GM23248 (cell line): ENCODE results near the gene CNP. TPM values are rescaled to one million over a fixed set of nuclear protein-coding genes. Genes with fewer than 3 reads are reported as not detected.
A peak's percentile ranks its signal among the peaks of the same experiment; 100 is the strongest.

Experiments used
- DNase-seq: peaks from one replicate; pipeline ENCODE4 v3.0.0-alpha.2; 2015
- H2AFZ ChIP-seq: fragments of 200-600 bp; sonication (generic); 2 replicates; pipeline ENCODE4 v1.6.1; 2016; ENCODE audit warnings: antibody characterized with exemption
- H3F3A ChIP-seq: fragments of 200-600 bp; sonication (generic); 2 replicates; pipeline ENCODE4 v1.6.1; 2016; ENCODE audit warnings: mild to moderate bottlenecking, antibody characterized with exemption, mixed run types; ENCODE audit not compliant: insufficient read depth
- H3K27ac ChIP-seq: fragments of 200-600 bp; sonication (generic); 2 replicates; pipeline ENCODE4 v1.5.1; 2016; ENCODE audit warnings: mild to moderate bottlenecking
- H3K27me3 ChIP-seq: fragments of 200-600 bp; sonication (generic); replicated peaks from 2 replicates; pipeline ENCODE4 v1.6.1; 2016; ENCODE audit warnings: mild to moderate bottlenecking; ENCODE audit not compliant: insufficient read depth
- H3K36me3 ChIP-seq: fragments of 200-600 bp; sonication (generic); 2 replicates; pipeline ENCODE4 v1.6.1; 2016; ENCODE audit warnings: low read depth, mild to moderate bottlenecking
- H3K4me1 ChIP-seq: fragments of 200-600 bp; sonication (generic); 2 replicates; pipeline ENCODE4 v1.6.1; 2016; ENCODE audit warnings: mild to moderate bottlenecking; ENCODE audit not compliant: insufficient read depth
- H3K4me2 ChIP-seq: fragments of 200-600 bp; sonication (generic); one replicate; pipeline ENCODE4 v1.6.1; 2016; ENCODE audit warnings: mild to moderate bottlenecking; ENCODE audit not compliant: unreplicated experiment
- H3K4me3 ChIP-seq: fragments of 200-600 bp; sonication (generic); 2 replicates; pipeline ENCODE4 v1.5.1; 2016; ENCODE audit warnings: mild to moderate bottlenecking
- H3K79me2 ChIP-seq: fragments of 200-600 bp; sonication (generic); 2 replicates; pipeline ENCODE4 v1.6.1; 2016; ENCODE audit warnings: mild to moderate bottlenecking; ENCODE audit not compliant: insufficient read depth
- H3K9ac ChIP-seq: fragments of 200-600 bp; sonication (generic); 2 replicates; pipeline ENCODE4 v1.6.1; 2016; ENCODE audit warnings: mild to moderate bottlenecking
- H3K9me2 ChIP-seq: fragments of 200-600 bp; sonication (generic); 2 replicates; pipeline ENCODE4 v1.6.1; 2016; ENCODE audit warnings: mixed run types, mild to moderate bottlenecking, moderate library complexity; ENCODE audit not compliant: insufficient read depth
- H3K9me3 ChIP-seq: fragments of 200-600 bp; sonication (generic); one replicate; pipeline ENCODE4 v1.6.1; 2017; ENCODE audit warnings: low read depth
- H4K20me1 ChIP-seq: fragments of 200-600 bp; sonication (generic); 2 replicates; pipeline ENCODE4 v1.6.0; 2016; ENCODE audit not compliant: insufficient read depth
- EZH2 ChIP-seq: fragments of 200-600 bp; sonication (generic); IDR thresholded peaks from 2 replicates; pipeline ENCODE4 v1.6.1; 2018; ENCODE audit warnings: antibody characterized with exemption, mild to moderate bottlenecking; ENCODE audit not compliant: insufficient read depth, poor library complexity, severe bottlenecking
- EZH2phosphoT487 ChIP-seq: fragments of 200-600 bp; sonication (generic); IDR thresholded peaks from 2 replicates; pipeline ENCODE4 v1.6.1; 2018; ENCODE audit warnings: antibody characterized with exemption, moderate library complexity, mild to moderate bottlenecking, low read depth; ENCODE audit not compliant: insufficient read depth
- WGBS, 2 experiments: methylation state at CpG; one replicate each; pipeline ENCODE4 v1.1.6; 2015 to 2017; ENCODE audit warnings: low lambda C conversion rate in 2 of 2, low coverage in 1 of 2; ENCODE audit errors: missing lambda C conversion rate in 2 of 2; 5-methylcytosine and 5-hydroxymethylcytosine counted together
- in situ Hi-C: fragments of 300-500 bp; cut with MboI; formaldehyde crosslinking; loops from 2 replicates; pipeline ENCODE4 v1.15.0; 2020
- polyA plus RNA-seq: library from polyadenylated mRNA; unstranded; fragments of >200 nt; fragmentation: Nextera tagmentation; extraction: Ambion mirVana; gene quantifications from 2 replicates; pipeline ENCODE4 v1.2.1, GENCODE V29; 2016
- total RNA-seq: library from RNA; depleted of rRNA; stranded (reverse); fragments of >200 nt; shearing (Covaris generic); gene quantifications from 2 replicates; pipeline ENCODE4 v1.2.3, GENCODE V29; 2014

Gene CNP
- total and polyA plus RNA-seq, 2 experiments from 2014 or later: 58.3 to 103 TPM

- Histone ChIP-seq H3F3A (peaks cover 15% of the 10 kb centered on the region; the same call in 1 of the 2 replicates), H3K9me2 (no peaks in the 10 kb centered on the region), H3K9ac (no peak overlapping the region), H2AFZ (no peak overlapping the region), H3K4me1 (peaks cover 4% of the 10 kb centered on the region; the same call in 1 of the 2 replicates), H3K79me2 (peaks cover 63% of the 10 kb centered on the region), H3K36me3 (peaks cover 79% of the 10 kb centered on the region), H4K20me1 (no peaks in the 10 kb centered on the region), H3K4me2 (no peak overlapping the region), H3K27me3 (no peaks in the 10 kb centered on the region), H3K27ac (no peak overlapping the region), H3K4me3 (no peak overlapping the region), H3K9me3 (no peaks in the 10 kb centered on the region)
- in situ Hi-C loops: no loop called here
- no peak for DNase-seq
- WGBS, 2 experiments: 88 to 91% methylated on average over 5 of the region's 5 CpGs
- TF ChIP-seq EZH2phosphoT487 (no peak), EZH2 (no peak)
Measured at GRCh38 chr17:41989702-41990419, 23.3 kb downstream of the CNP start.

DNA sequence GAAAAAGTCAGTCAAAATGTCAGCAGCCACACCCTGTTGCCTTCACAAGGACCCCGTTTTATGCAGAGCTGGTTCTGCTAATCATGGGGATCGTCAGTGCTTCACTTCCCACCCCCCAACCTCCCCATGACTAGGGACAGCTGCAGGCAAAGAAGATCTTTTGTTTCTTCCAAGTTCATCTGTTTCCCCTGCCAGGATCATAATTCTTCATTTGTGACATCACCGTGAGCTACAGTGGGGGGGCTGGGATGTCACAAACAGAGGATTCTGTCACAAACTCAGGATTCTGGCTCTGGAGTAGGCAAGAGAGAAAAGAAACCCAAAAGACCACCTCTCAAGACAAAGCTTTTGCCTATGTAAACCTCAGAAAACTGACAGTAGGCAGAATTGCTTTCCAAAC is 26.0 kb downstream of the CNP start:
- Histone ChIP-seq H3K27me3 (no peaks in the 10 kb centered on the region), H2AFZ (no peak overlapping the region), H3K4me2 (no peak overlapping the region), H3K9ac (no peak overlapping the region), H3K9me3 (no peaks in the 10 kb centered on the region), H3K4me3 (no peak overlapping the region), H3K4me1 (peaks cover 20% of the 10 kb centered on the region), H3K79me2 (peaks cover 75% of the 10 kb centered on the region), H3F3A (peaks cover 18% of the 10 kb centered on the region), H4K20me1 (no peaks in the 10 kb centered on the region), H3K9me2 (no peaks in the 10 kb centered on the region), H3K27ac (no peak overlapping the region), H3K36me3 (peaks cover 80% of the 10 kb centered on the region)
- WGBS, 2 experiments: 23 to 42% methylated on average over 3 of the region's 3 CpGs
- no peak for TF ChIP-seq EZH2phosphoT487
- TF ChIP-seq EZH2: no peak
- DNase-seq: no peak
- in situ Hi-C loops: no loop called here

- H3K4me1 ChIP-seq: peaks cover 20% of the 10 kb centered on the region
- H4K20me1 ChIP-seq: no peaks in the 10 kb centered on the region
- H3K27me3 ChIP-seq: no peaks in the 10 kb centered on the region
- peaks cover 87% of the 10 kb centered on the region for H3K79me2 ChIP-seq
- H3K4me2 ChIP-seq: peak overlapping the region; percentile 5
- no peak for TF ChIP-seq EZH2phosphoT487
- no peak for TF ChIP-seq EZH2
- peak overlapping the region; percentile 62 for H3K27ac ChIP-seq
- H3K4me3 ChIP-seq: no peak overlapping the region
- H2AFZ ChIP-seq: no peak overlapping the region
- H3K9me3 ChIP-seq: no peaks in the 10 kb centered on the region
- peak; percentile 34 for DNase-seq
- in situ Hi-C loops: no loop called here
- H3K36me3 ChIP-seq: peaks cover 76% of the 10 kb centered on the region
- 91 to 100% methylated on average over 2 of the region's 2 CpGs for WGBS, 2 experiments
- H3K9me2 ChIP-seq: no peaks in the 10 kb centered on the region
- H3K9ac ChIP-seq: no peak overlapping the region
- peaks cover 24% of the 10 kb centered on the region for H3F3A ChIP-seq
Measured at GRCh38 chr17:41996855-41997164, 30.2 kb downstream of the CNP start.

- Histone ChIP-seq H3K79me2 (peaks cover 95% of the 10 kb centered on the region), H3F3A (peaks cover 35% of the 10 kb centered on the region), H4K20me1 (no peaks in the 10 kb centered on the region), H3K27ac (no peak overlapping the region), H2AFZ (no peak overlapping the region), H3K4me3 (no peak overlapping the region), H3K9ac (no peak overlapping the region), H3K4me1 (peaks cover 29% of the 10 kb centered on the region), H3K27me3 (no peaks in the 10 kb centered on the region), H3K9me3 (no peaks in the 10 kb centered on the region), H3K36me3 (peaks cover 76% of the 10 kb centered on the region), H3K9me2 (no peaks in the 10 kb centered on the region), H3K4me2 (no peak overlapping the region)
- 48 to 50% methylated on average over 2 of the region's 2 CpGs for WGBS, 2 experiments
- DNase-seq: no peak
- no peak for TF ChIP-seq EZH2phosphoT487
- no peak for TF ChIP-seq EZH2
- in situ Hi-C loops: no loop called here
Measured at GRCh38 chr17:41998497-41998896, 31.9 kb downstream of the CNP start.
